AG09319 (cell line): Measurements from ENCODE around the gene TRAP1.

Source experiments
- DNase-seq: peaks from one replicate; pipeline ENCODE4 v3.0.0-alpha.2; 2010; ENCODE audit warnings: low read depth; ENCODE audit errors: extremely low read depth
- TF ChIP-seq, protein P1 (sequence below): IDR thresholded peaks from 2 replicates; pipeline ENCODE4 v1.5.1; 2011; ENCODE audit warnings: low read depth, mild to moderate bottlenecking, inconsistent platforms, low read length, moderate library complexity

Gene TRAP1

DNA sequence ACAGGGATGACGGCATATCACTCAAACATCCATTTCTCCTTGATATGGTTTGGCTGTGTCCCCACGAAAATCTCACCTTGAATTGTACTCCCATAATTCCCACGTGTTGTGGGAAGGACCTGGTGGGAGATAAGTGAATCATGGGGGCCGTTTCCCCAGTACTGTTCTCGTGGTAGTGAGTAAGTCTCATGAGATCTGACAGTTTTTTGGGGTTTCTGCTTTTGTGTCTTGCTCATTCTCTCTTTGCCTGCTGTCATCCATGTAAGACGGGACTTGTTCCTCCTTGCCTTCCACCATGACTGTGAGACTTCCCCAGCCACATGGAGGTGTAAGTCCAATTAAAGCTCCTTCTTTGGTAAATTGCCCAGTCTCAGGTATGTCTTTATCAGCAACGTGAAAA is 30.3 kb downstream of the TRAP1 start:
- TF ChIP-seq, protein P1, sequence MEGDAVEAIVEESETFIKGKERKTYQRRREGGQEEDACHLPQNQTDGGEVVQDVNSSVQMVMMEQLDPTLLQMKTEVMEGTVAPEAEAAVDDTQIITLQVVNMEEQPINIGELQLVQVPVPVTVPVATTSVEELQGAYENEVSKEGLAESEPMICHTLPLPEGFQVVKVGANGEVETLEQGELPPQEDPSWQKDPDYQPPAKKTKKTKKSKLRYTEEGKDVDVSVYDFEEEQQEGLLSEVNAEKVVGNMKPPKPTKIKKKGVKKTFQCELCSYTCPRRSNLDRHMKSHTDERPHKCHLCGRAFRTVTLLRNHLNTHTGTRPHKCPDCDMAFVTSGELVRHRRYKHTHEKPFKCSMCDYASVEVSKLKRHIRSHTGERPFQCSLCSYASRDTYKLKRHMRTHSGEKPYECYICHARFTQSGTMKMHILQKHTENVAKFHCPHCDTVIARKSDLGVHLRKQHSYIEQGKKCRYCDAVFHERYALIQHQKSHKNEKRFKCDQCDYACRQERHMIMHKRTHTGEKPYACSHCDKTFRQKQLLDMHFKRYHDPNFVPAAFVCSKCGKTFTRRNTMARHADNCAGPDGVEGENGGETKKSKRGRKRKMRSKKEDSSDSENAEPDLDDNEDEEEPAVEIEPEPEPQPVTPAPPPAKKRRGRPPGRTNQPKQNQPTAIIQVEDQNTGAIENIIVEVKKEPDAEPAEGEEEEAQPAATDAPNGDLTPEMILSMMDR = no peak
- no peak for DNase-seq

DNA sequence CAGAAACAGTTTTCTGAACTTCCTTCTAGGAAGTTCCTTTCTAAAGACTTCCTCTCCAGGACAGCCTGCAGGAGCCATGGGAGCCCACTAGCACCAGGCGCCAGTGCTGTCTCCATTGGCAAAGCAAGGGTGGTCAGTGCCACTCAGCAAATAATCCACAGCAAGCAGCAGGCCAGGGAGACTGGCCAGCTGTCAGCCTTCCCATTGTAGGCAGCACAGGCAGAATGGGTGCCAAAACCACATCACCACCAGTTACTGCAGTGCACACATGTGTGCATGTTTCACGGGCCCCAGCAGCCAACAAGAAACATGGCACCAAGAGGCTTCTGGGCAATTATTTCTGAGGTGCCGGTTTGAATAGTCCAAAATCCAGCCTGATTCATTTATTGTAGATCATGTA is 36.1 kb downstream of the TRAP1 start:
- TF ChIP-seq, protein P1 = no peak
- no peak for DNase-seq

- no peak for DNase-seq
- TF ChIP-seq, protein P1 = no peak
Observed at GRCh38 chr16:3677994-3678393, 39.3 kb downstream of the TRAP1 start.

GRCh38 chr16:3675601-3676130 is 41.7 kb downstream of the TRAP1 start:
- DNase-seq = no peak
- TF ChIP-seq, protein P1 = no peak

DNA sequence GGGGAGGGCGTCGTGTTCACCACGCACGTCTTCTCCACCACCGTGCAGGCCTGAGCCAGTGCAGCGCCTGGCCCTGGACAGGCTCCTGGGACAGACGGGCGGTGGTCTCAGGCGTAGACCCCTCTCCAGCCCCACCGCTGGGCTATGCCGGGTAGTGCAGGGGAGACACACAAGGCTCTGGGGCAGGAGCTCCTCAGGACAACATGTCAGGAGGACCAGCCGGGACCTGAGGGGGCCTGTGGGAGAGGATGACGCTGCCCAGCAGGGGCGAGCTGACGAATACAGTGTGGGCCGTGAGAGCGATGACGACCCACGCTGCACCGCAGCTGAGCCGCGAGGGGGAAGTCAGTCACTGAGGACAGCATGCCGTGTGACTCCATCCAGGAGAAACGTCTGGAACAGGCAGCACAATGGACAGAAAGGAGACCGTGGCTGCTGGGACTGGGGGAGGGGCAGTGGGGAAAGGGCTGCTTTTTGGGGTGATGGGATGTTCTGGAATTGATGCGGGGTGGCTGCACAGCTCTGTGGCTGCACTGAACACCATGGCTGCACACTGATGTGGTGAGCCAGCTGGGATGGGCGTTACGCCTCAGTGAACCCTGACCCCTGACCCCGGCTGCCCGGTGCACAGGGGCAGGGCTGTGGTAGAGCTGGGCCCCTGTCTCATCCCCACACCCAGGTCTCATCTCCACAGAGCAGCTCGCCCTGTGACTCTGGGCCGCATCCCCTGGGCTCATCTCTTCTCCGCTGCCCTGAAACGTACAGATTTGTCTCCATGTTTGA is 42.6 kb downstream of the TRAP1 start:
- no peak for DNase-seq
- TF ChIP-seq, protein P1 = no peak

DNA sequence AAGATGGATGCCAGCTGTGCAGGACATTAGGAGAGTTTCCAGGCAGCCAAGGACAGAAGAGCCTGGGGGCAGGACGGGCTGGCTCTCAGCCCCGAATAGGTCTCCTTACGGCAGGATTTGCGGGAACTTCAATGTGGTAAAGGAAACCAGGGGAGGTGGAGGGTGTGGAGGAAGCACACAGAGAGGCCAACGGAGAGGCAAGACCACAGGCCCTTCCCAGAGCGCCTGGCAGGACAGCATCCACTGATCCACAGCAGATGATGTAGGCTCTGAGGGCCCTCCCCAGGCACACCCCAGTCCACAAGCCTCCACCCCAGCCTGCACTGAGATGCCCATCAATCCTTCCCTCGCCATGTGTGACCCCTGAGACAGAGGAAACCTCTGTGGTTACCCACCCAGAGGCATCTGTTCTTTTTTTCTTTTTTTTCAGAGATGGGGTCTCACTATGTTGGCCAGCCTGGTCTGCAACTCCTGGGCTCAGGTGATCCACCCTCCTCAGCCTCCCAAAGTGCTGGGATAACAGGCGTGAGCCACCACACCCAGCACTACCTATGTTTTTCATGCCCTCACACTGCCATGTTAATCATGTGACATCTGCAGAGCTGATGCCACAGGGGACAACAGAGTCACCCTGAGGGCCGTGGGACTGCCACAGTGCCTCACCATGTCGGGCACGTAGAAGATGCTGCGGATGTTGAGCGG is 43.5 kb downstream of the TRAP1 start:
- no peak for DNase-seq
- TF ChIP-seq, protein P1 = no peak

DNA sequence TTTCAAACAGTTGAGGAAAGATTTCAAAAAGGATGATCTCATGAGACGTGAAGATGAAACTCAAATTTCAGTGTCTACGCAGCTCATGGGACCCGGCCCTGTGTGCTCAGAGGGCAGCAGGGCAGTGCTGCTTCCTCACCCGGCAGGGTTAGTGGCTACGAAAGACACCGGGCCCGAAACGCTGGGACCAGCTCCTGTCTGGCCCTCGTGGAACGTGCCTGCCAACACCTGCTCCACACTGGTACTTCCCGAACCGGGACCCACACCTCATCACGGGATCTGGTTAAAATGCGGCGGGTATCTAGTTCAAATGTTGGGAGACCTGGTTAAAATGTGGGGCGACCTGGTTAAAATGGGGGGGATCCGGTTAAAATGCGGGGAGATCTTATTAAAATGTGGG is 44.1 kb downstream of the TRAP1 start:
- TF ChIP-seq, protein P1 = no peak
- no peak for DNase-seq
